HEK293T (cell line): ENCODE data around the gene FGR.

ENCODE experiments used
- CTCF ChIA-PET: fragments of 350-600 bp; formaldehyde crosslinking; extraction: SDS; loops from one replicate; lab custom pipeline; 2021; ENCODE audit warnings: antibody characterized with exemption, inconsistent platforms; lab: Yijun Ruan, JAX
- POLR2A ChIA-PET: fragments of 350-600 bp; formaldehyde crosslinking; extraction: SDS; loops from one replicate; lab custom pipeline; 2020; ENCODE audit warnings: antibody characterized with exemption, inconsistent platforms; lab: Yijun Ruan, JAX
- DNase-seq: peaks from one replicate; pipeline ENCODE4 v3.0.0; 2012; ENCODE audit warnings: mixed read lengths; ENCODE audit errors: extremely low spot score
- ARNT ChIP-seq: fragments of 450-650 bp; IDR thresholded peaks from 2 replicates; pipeline ENCODE4 v1.6.1; 2017; ENCODE audit warnings: mild to moderate bottlenecking
- BHLHE40 ChIP-seq: fragments of 450-650 bp; IDR thresholded peaks from 2 replicates; pipeline ENCODE4 v1.6.1; 2016; ENCODE audit warnings: mild to moderate bottlenecking, moderate library complexity, borderline replicate concordance
- CTBP1 ChIP-seq: fragments of 450-650 bp; IDR thresholded peaks from 2 replicates; pipeline ENCODE4 v1.6.1; 2016; ENCODE audit warnings: borderline replicate concordance
- ELF4 ChIP-seq: fragments of 450-650 bp; IDR thresholded peaks from 2 replicates; pipeline ENCODE4 v1.6.1; 2017; ENCODE audit warnings: antibody characterized with exemption
- FOXA1 ChIP-seq: fragments of 450-650 bp; IDR thresholded peaks from 2 replicates; pipeline ENCODE4 v1.6.1; 2016; ENCODE audit warnings: mild to moderate bottlenecking
- FOXK2 ChIP-seq: fragments of 450-650 bp; IDR thresholded peaks from 2 replicates; pipeline ENCODE4 v1.6.1; 2016; ENCODE audit warnings: mild to moderate bottlenecking
- FOXM1 ChIP-seq: fragments of 450-650 bp; IDR thresholded peaks from 2 replicates; pipeline ENCODE4 v1.6.1; 2017; ENCODE audit warnings: mild to moderate bottlenecking, borderline replicate concordance
- HDGF ChIP-seq: fragments of 450-650 bp; IDR thresholded peaks from 2 replicates; pipeline ENCODE4 v1.6.1; 2017; ENCODE audit warnings: antibody characterized with exemption, borderline replicate concordance
- L3MBTL2 ChIP-seq: fragments of 450-650 bp; conservative IDR thresholded peaks from 2 replicates; pipeline ENCODE4 v1.6.1; 2016; ENCODE audit warnings: mild to moderate bottlenecking
- LEF1 ChIP-seq: fragments of 450-650 bp; IDR thresholded peaks from 2 replicates; pipeline ENCODE4 v1.6.1; 2017; ENCODE audit warnings: mild to moderate bottlenecking, borderline replicate concordance
- NFRKB ChIP-seq: fragments of 450-650 bp; IDR thresholded peaks from 2 replicates; pipeline ENCODE4 v1.6.1; 2016; ENCODE audit warnings: mild to moderate bottlenecking, moderate library complexity
- SP1 ChIP-seq: fragments of 450-650 bp; IDR thresholded peaks from 2 replicates; pipeline ENCODE4 v1.6.1; 2017
- SUZ12 ChIP-seq: fragments of 450-650 bp; IDR thresholded peaks from 2 replicates; pipeline ENCODE4 v1.6.1; 2016; ENCODE audit warnings: mild to moderate bottlenecking
- TARDBP ChIP-seq: fragments of 450-650 bp; IDR thresholded peaks from 2 replicates; pipeline ENCODE4 v1.6.1; 2016
- ZNF384 ChIP-seq: fragments of 450-650 bp; IDR thresholded peaks from 2 replicates; pipeline ENCODE4 v1.6.1; 2016
- TF ChIP-seq, protein P1 (sequence below): fragments of 450-650 bp; IDR thresholded peaks from 2 replicates; pipeline ENCODE4 v1.6.1; 2016

Gene FGR

GRCh38 chr1:27607239-27607804 lies 27.7 kb downstream of the FGR start:
- no peak for DNase-seq
- ChIA-PET CTCF (interaction anchor here (0.7 to 5.5 kb wide), 12 partner anchors 31 to 220 kb away, joined by 3 to 54 read pairs (median 4); no protein-coding TSS in a partner anchor), POLR2A (interaction anchor here (2.1 kb wide), 1 partner anchor 55 kb away, joined by 7 read pairs; no protein-coding TSS in a partner anchor)
- no peak for TF ChIP-seq TARDBP

GRCh38 chr1:27606708-27607238 lies 28.2 kb downstream of the FGR start:
- TF ChIP-seq SUZ12: no peak
- no peak for TF ChIP-seq FOXK2
- no peak for TF ChIP-seq BHLHE40
- TF ChIP-seq ELF4: no peak
- TF ChIP-seq HDGF: no peak
- no peak for TF ChIP-seq ARNT
- TF ChIP-seq, protein P1, sequence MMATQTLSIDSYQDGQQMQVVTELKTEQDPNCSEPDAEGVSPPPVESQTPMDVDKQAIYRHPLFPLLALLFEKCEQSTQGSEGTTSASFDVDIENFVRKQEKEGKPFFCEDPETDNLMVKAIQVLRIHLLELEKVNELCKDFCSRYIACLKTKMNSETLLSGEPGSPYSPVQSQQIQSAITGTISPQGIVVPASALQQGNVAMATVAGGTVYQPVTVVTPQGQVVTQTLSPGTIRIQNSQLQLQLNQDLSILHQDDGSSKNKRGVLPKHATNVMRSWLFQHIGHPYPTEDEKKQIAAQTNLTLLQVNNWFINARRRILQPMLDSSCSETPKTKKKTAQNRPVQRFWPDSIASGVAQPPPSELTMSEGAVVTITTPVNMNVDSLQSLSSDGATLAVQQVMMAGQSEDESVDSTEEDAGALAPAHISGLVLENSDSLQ: no peak
- TF ChIP-seq LEF1: no peak
- no peak for TF ChIP-seq TARDBP
- TF ChIP-seq FOXM1: no peak
- TF ChIP-seq L3MBTL2: no peak
- TF ChIP-seq ZNF384: no peak
- TF ChIP-seq SP1: no peak
- no peak for TF ChIP-seq CTBP1
- TF ChIP-seq FOXA1: no peak
- no peak for TF ChIP-seq NFRKB
- no peak for DNase-seq
- CTCF ChIA-PET: interaction anchor here (0.6 to 5.5 kb wide), 13 partner anchors 11 to 219 kb away, joined by 3 to 54 read pairs (median 4); no protein-coding TSS in a partner anchor
- POLR2A ChIA-PET: interaction anchor here (2.1 kb wide), 1 partner anchor 55 kb away, joined by 7 read pairs; no protein-coding TSS in a partner anchor

- DNase-seq: peak; percentile 56
- ChIA-PET POLR2A (interaction anchor here (2.1 kb wide), 1 partner anchor 56 kb away, joined by 7 read pairs; no protein-coding TSS in a partner anchor), CTCF (interaction anchor here (0.6 to 5.5 kb wide), 18 partner anchors 11 to 485 kb away, joined by 3 to 54 read pairs (median 4); no protein-coding TSS in a partner anchor)
- TF ChIP-seq ZNF384 (no peak), FOXM1 (no peak), LEF1 (no peak), CTBP1 (no peak), NFRKB (no peak), BHLHE40 (no peak), ARNT (no peak), TARDBP (no peak), SP1 (no peak), HDGF (no peak), FOXK2 (no peak), ELF4 (no peak), L3MBTL2 (no peak), SUZ12 (no peak), FOXA1 (no peak)
- TF ChIP-seq, protein P1: no peak
Observed at GRCh38 chr1:27605796-27606707, 28.9 kb downstream of the FGR start.

DNA sequence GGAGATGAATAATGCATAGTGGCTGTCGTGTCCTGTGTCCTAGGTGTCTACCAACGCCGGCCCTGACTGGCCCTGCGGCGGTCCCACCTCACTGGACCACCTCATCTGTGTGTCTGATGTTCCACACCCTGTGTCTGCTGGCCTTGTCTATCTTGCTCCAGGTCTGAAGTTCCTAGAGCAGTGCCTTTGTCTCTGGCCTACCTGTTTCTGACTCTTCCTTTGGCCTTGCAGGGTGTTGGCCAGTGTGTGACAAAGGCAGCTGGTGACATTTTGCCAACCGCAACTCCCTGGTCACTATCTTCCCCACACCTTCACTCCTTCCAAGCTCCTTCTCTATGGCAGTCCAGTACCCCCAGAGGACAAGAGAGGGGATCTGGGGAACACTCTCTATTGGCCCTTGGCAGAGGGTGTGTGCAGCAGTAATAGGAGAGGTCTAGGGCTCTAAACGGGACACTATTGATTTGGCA lies 29.7 kb downstream of the FGR start:
- DNase-seq: no peak
- ChIA-PET CTCF (interaction anchor here (0.6 to 1.2 kb wide), 5 partner anchors 37 to 485 kb away, joined by 3 to 8 read pairs (median 5); no protein-coding TSS in a partner anchor), POLR2A (interaction anchor here (2.1 kb wide), 1 partner anchor 57 kb away, joined by 7 read pairs; no protein-coding TSS in a partner anchor)
- no peak for TF ChIP-seq FOXA1
- TF ChIP-seq ELF4: no peak
- TF ChIP-seq BHLHE40: no peak
- no peak for TF ChIP-seq FOXK2
- TF ChIP-seq SUZ12: no peak
- TF ChIP-seq CTBP1: no peak
- TF ChIP-seq ZNF384: no peak
- TF ChIP-seq FOXM1: no peak
- TF ChIP-seq, protein P1: no peak
- TF ChIP-seq SP1: no peak
- no peak for TF ChIP-seq NFRKB
- no peak for TF ChIP-seq HDGF
- TF ChIP-seq TARDBP: no peak
- TF ChIP-seq LEF1: no peak
- TF ChIP-seq L3MBTL2: no peak
- no peak for TF ChIP-seq ARNT
